HL-60 (cell line): ENCODE measurements around the gene NPC1.

ENCODE experiments used
- CTCF ChIP-seq: IDR thresholded peaks from one replicate; pipeline ENCODE4 v1.5.1; 2011; ENCODE audit warnings: low read length, control low read depth, inconsistent platforms; ENCODE audit not compliant: insufficient read depth
- GABPA ChIP-seq: IDR thresholded peaks from 2 replicates; pipeline ENCODE4 v1.6.1; 2012; ENCODE audit warnings: low read depth
- POLR2AphosphoS5 ChIP-seq: IDR thresholded peaks from 2 replicates; pipeline ENCODE4 v1.6.1; 2012; ENCODE audit warnings: low read depth
- REST ChIP-seq: IDR thresholded peaks from 2 replicates; pipeline ENCODE4 v1.6.1; 2012; ENCODE audit warnings: low read depth; ENCODE audit not compliant: insufficient replicate concordance
- SPI1 ChIP-seq: IDR thresholded peaks from 2 replicates; pipeline ENCODE4 v1.6.1; 2012; ENCODE audit warnings: low read depth, mild to moderate bottlenecking, borderline replicate concordance

- no peak for TF ChIP-seq POLR2AphosphoS5
- no peak for TF ChIP-seq CTCF
- TF ChIP-seq GABPA: no peak
- TF ChIP-seq REST: no peak
- TF ChIP-seq SPI1: no peak
Measured at GRCh38 chr18:23484561-23485182, 101.6 kb downstream of the NPC1 start.
